ENCODE results near the gene GEMIN4.
"Not testable (repeated sequence)": the region's sequence is repeated elsewhere in the genome, so short reads cannot be mapped to it uniquely, and the experiment has no call there.

DNA sequence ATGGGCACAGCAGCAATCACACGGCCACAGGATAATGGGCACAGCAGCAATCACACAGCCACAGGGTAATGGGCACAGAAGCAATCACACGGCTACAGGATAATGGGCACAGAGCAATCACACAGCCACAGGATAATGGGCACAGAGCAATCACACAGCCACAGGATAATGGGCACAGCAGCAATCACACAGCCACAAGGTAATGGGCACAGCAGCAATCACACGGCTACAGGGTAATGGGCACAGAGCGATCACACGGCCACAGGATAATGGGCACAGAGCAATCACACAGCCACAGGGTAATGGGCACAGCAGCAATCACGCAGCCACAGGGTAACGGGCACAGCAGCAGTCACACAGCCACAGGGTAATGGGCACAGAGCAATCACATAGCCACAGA, 2.7 kb downstream of the GEMIN4 start:
- TF ChIP-seq, protein P1, sequence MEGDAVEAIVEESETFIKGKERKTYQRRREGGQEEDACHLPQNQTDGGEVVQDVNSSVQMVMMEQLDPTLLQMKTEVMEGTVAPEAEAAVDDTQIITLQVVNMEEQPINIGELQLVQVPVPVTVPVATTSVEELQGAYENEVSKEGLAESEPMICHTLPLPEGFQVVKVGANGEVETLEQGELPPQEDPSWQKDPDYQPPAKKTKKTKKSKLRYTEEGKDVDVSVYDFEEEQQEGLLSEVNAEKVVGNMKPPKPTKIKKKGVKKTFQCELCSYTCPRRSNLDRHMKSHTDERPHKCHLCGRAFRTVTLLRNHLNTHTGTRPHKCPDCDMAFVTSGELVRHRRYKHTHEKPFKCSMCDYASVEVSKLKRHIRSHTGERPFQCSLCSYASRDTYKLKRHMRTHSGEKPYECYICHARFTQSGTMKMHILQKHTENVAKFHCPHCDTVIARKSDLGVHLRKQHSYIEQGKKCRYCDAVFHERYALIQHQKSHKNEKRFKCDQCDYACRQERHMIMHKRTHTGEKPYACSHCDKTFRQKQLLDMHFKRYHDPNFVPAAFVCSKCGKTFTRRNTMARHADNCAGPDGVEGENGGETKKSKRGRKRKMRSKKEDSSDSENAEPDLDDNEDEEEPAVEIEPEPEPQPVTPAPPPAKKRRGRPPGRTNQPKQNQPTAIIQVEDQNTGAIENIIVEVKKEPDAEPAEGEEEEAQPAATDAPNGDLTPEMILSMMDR (IDR thresholded peaks at IDR 0.05 in 4 of 5, conservative IDR thresholded peaks at IDR 0.05 in 1 of 5): not testable (repeated sequence)
- TF ChIP-seq POLR2A (IDR thresholded peaks at IDR 0.05): not testable (repeated sequence)

Data from gastrocnemius medialis (tissue), 4 donors.